Activated B cell treated with CpG ODN at 0.5 μM for 24 hours (primary cell): ENCODE measurements around the gene SLC52A3. TPM values are rescaled to one million over a fixed set of nuclear protein-coding genes. Genes with fewer than 3 reads are reported as not detected.
"Not testable (repeated sequence)": the region's sequence is repeated elsewhere in the genome, so short reads cannot be mapped to it uniquely, and the experiment has no call there.

Source experiments
- ATAC-seq: fragments of 200-7000 bp; cut with Tn5 transposase; one replicate; pipeline ENCODE4 v1.10.0; 2021; ENCODE audit warnings: low read depth, mild to moderate bottlenecking, moderate library complexity
- CTCF ChIA-PET: fragments of 350-600 bp; sonication (Branson Sonifier 250); formaldehyde crosslinking; loops from one replicate; lab custom pipeline; 2021; ENCODE audit warnings: antibody characterized with exemption; lab: Charles Lee
- POLR2A ChIA-PET: fragments of 350-600 bp; sonication (Branson Sonifier 250); formaldehyde crosslinking; loops from one replicate; lab custom pipeline; 2021; ENCODE audit warnings: antibody characterized with exemption; lab: Charles Lee
- DNase-seq: peaks from one replicate; pipeline ENCODE4 v3.0.0; 2022
- H3K27ac Mint-ChIP-seq: one replicate; pipeline ENCODE4 v1.8.0; 2020; ENCODE audit warnings: mixed read lengths
- H3K27me3 Mint-ChIP-seq: one replicate; pipeline ENCODE4 v1.8.0; 2021; ENCODE audit warnings: mixed read lengths
- H3K36me3 Mint-ChIP-seq: one replicate; pipeline ENCODE4 v1.8.0; 2021; ENCODE audit warnings: low read depth, mixed read lengths
- H3K4me1 Mint-ChIP-seq: one replicate; pipeline ENCODE4 v1.8.0; 2021; ENCODE audit warnings: mixed read lengths
- H3K4me3 Mint-ChIP-seq: one replicate; pipeline ENCODE4 v1.8.0; 2020; ENCODE audit warnings: mild to moderate bottlenecking, mixed read lengths
- H3K9me3 Mint-ChIP-seq: one replicate; pipeline ENCODE4 v1.8.0; 2020; ENCODE audit warnings: mixed read lengths
- CTCF ChIP-seq: fragments of 200-600 bp; IDR thresholded peaks from one replicate; pipeline ENCODE4 v1.8.0; 2022; ENCODE audit warnings: antibody characterized with exemption, mild to moderate bottlenecking
- intact Hi-C: fragments of 100-400 bp; cut with micrococcal nuclease; formaldehyde crosslinking; loops from one replicate; pipeline ENCODE4 v1.15.1; 2024
- total RNA-seq: library from RNA; stranded (reverse); gene quantifications from 2 replicates; pipeline ENCODE4 v1.2.3, GENCODE V29; 2022

The SLC52A3 gene
- total RNA-seq, 1 donor from 2014 or later = not detected

- peaks cover 27% of the 10 kb centered on the region for H3K27me3 Mint-ChIP-seq
- H3K4me1 Mint-ChIP-seq = no peaks in the 10 kb centered on the region
- ChIA-PET CTCF (interaction anchor here (1.2 to 1.5 kb wide), 2 partner anchors 11 to 150 kb away, joined by 4 to 6 read pairs; no protein-coding TSS in a partner anchor), POLR2A (no interaction called here)
- TF ChIP-seq CTCF = no peak
- ATAC-seq = no peak
- no peaks in the 10 kb centered on the region for H3K36me3 Mint-ChIP-seq
- no peak for DNase-seq
- peaks cover 6% of the 10 kb centered on the region for H3K9me3 Mint-ChIP-seq
- intact Hi-C loops = no loop called here
- no peak overlapping the region for H3K27ac Mint-ChIP-seq
- H3K4me3 Mint-ChIP-seq = no peak overlapping the region
These were observed 37.4 kb upstream of the SLC52A3 start for GRCh38 chr20:805713-806112.

- DNase-seq = no peak
- TF ChIP-seq CTCF = no peak
- ChIA-PET POLR2A (no interaction called here), CTCF (no interaction called here)
- Mint-ChIP-seq H3K36me3 (no peaks in the 10 kb centered on the region), H3K27ac (no peak overlapping the region), H3K9me3 (peaks cover 6% of the 10 kb centered on the region), H3K27me3 (peaks cover 22% of the 10 kb centered on the region), H3K4me1 (no peaks in the 10 kb centered on the region), H3K4me3 (no peak overlapping the region)
- ATAC-seq = no peak
- intact Hi-C loops = no loop called here
These were observed 33.4 kb upstream of the SLC52A3 start for GRCh38 chr20:801678-802077.

- intact Hi-C loops, H3K4me1 Mint-ChIP-seq, ATAC-seq, DNase-seq, POLR2A ChIA-PET, H3K27ac Mint-ChIP-seq, H3K36me3 Mint-ChIP-seq, H3K9me3 Mint-ChIP-seq, H3K4me3 Mint-ChIP-seq, CTCF ChIA-PET: not testable (repeated sequence)
- peaks cover 22% of the 10 kb centered on the region for H3K27me3 Mint-ChIP-seq
These were observed 31.7 kb upstream of the SLC52A3 start for GRCh38 chr20:800026-800425.

GRCh38 chr20:798746-799145, 30.4 kb upstream of the SLC52A3 start:
- H3K4me3 Mint-ChIP-seq, intact Hi-C loops, H3K36me3 Mint-ChIP-seq, CTCF ChIA-PET, H3K9me3 Mint-ChIP-seq, ATAC-seq, H3K4me1 Mint-ChIP-seq, POLR2A ChIA-PET, DNase-seq, H3K27ac Mint-ChIP-seq: not testable (repeated sequence)
- H3K27me3 Mint-ChIP-seq = peaks cover 28% of the 10 kb centered on the region

- no peaks in the 10 kb centered on the region for H3K4me1 Mint-ChIP-seq
- H3K36me3 Mint-ChIP-seq = no peaks in the 10 kb centered on the region
- ChIA-PET POLR2A (no interaction called here), CTCF (no interaction called here)
- H3K27me3 Mint-ChIP-seq = peaks cover 19% of the 10 kb centered on the region
- DNase-seq = no peak
- TF ChIP-seq CTCF = no peak
- peaks cover 4% of the 10 kb centered on the region for H3K9me3 Mint-ChIP-seq
- ATAC-seq = no peak
- H3K4me3 Mint-ChIP-seq = no peak overlapping the region
- intact Hi-C loops = no loop called here
- H3K27ac Mint-ChIP-seq = no peak overlapping the region
These were observed 28.6 kb upstream of the SLC52A3 start for GRCh38 chr20:796921-797320.

- H3K27ac Mint-ChIP-seq = no peak overlapping the region
- DNase-seq = no peak
- H3K36me3 Mint-ChIP-seq = no peaks in the 10 kb centered on the region
- CTCF ChIA-PET = no interaction called here
- no peak for ATAC-seq
- peaks cover 23% of the 10 kb centered on the region for H3K27me3 Mint-ChIP-seq
- H3K4me1 Mint-ChIP-seq = no peaks in the 10 kb centered on the region
- TF ChIP-seq CTCF = no peak
- no peak overlapping the region for H3K4me3 Mint-ChIP-seq
- intact Hi-C loops = no loop called here
- POLR2A ChIA-PET = no interaction called here
- H3K9me3 Mint-ChIP-seq = peaks cover 7% of the 10 kb centered on the region
These were observed 23.9 kb upstream of the SLC52A3 start for GRCh38 chr20:792248-792647.
